Subcutaneous abdominal adipose tissue (tissue), 5 donors: ENCODE data around the gene LIN54.
"Not testable (repeated sequence)": the region's sequence is repeated elsewhere in the genome, so short reads cannot be mapped to it uniquely, and the experiment has no call there.

Experiments
- H3K27ac ChIP-seq: one replicate; pipeline ENCODE4 v1.7.0; 2013; ENCODE audit warnings: low read depth, mild to moderate bottlenecking, inconsistent platforms, low read length, moderate library complexity
- H3K27me3 ChIP-seq, 5 donors: one replicate each; pipeline ENCODE4 v1.7.0; 2013; ENCODE audit warnings: low read length in 5 of 5, inconsistent platforms in 1 of 5; ENCODE audit not compliant: control insufficient read depth in 5 of 5, insufficient read depth in 4 of 5
- H3K36me3 ChIP-seq, 5 donors: one replicate each; pipeline ENCODE4 v1.7.0; 2013; ENCODE audit warnings: low read length in 5 of 5; ENCODE audit not compliant: control insufficient read depth in 5 of 5, insufficient read depth in 5 of 5
- H3K4me1 ChIP-seq, 5 donors: one replicate each; pipeline ENCODE4 v1.7.0; 2013; ENCODE audit warnings: low read length in 5 of 5, mild to moderate bottlenecking in 3 of 5, moderate library complexity in 1 of 5; ENCODE audit not compliant: control insufficient read depth in 5 of 5, insufficient read depth in 5 of 5
- H3K4me3 ChIP-seq, 5 donors: one replicate each; pipeline ENCODE4 v1.7.0; 2013; ENCODE audit warnings: low read length in 5 of 5, low read depth in 1 of 5
- H3K9ac ChIP-seq, 5 donors: one replicate each; pipeline ENCODE4 v1.7.0; 2013; ENCODE audit warnings: low read length in 5 of 5, mild to moderate bottlenecking in 4 of 5, moderate library complexity in 3 of 5
- H3K9me3 ChIP-seq, 5 donors: one replicate each; pipeline ENCODE4 v1.7.0; 2013; ENCODE audit warnings: low read length in 5 of 5; ENCODE audit not compliant: control insufficient read depth in 5 of 5
- donor health status: healthy.
- donor health status: healthy.
- donor health status: healthy.
- donor health status: healthy.
- donor health status: healthy.

Gene LIN54

GRCh38 chr4:82918091-82918490 lies 92.5 kb downstream of the LIN54 start:
- no peak overlapping the region for H3K9ac ChIP-seq
- H3K27ac ChIP-seq = no peak overlapping the region
- H3K9me3 ChIP-seq = no peaks in the 10 kb centered on the region
- no peaks in the 10 kb centered on the region for H3K27me3 ChIP-seq
- peaks cover 0 to 8% (median 5%) of the 10 kb centered on the region in 5 donors for H3K4me1 ChIP-seq
- peaks cover 8 to 15% (median 12%) of the 10 kb centered on the region in 5 donors for H3K36me3 ChIP-seq
- no peak overlapping the region for H3K4me3 ChIP-seq

DNA sequence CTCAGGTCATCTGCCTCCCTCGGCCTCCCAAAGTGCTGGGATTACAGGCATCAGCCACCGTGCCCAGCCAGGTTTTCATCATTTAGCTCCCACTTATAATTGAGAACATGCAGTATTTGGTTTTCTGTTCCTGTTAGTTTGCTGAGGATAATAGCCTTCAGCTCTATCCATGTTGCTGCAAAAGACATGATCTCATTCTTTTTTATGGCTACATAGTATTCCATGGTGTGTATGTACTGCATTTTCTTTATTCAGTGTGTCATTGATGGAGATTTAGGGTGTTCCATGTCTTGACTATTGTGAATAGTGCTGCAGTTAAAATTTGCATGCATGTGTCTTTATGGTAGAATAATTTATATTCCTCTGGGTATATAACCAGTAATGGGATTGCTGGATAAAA lies 96.7 kb downstream of the LIN54 start:
- H3K36me3 ChIP-seq = peaks cover 8 to 21% (median 15%) of the 10 kb centered on the region in 5 donors
- not testable (repeated sequence) for H3K4me3 ChIP-seq, H3K27me3 ChIP-seq, H3K9me3 ChIP-seq, H3K9ac ChIP-seq, H3K27ac ChIP-seq, H3K4me1 ChIP-seq

DNA sequence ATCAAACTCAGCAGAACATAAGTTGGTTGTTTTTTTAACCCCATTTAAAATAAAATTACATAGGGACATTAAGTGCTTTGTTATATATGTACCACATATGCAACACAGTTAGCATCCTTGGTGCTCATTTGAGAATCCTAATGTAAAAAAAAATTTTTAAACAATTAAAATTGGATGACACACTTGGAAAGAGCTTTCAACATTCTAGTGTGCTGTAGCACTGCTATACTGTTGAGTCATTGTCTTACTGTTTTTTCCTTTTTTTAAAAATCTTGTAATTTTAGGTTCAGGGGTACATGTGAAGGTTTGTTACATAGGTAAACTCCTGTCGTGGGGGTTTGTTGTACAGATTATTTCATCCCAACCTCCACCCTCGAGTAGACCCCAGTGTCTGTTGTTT lies 97.3 kb downstream of the LIN54 start:
- Histone ChIP-seq H3K4me1 (no peaks in the 10 kb centered on the region), H3K27ac (no peak overlapping the region), H3K4me3 (no peak overlapping the region), H3K9ac (no peak overlapping the region), H3K9me3 (no peaks in the 10 kb centered on the region), H3K36me3 (peaks cover 8 to 25% (median 15%) of the 10 kb centered on the region in 5 donors), H3K27me3 (no peaks in the 10 kb centered on the region)

DNA sequence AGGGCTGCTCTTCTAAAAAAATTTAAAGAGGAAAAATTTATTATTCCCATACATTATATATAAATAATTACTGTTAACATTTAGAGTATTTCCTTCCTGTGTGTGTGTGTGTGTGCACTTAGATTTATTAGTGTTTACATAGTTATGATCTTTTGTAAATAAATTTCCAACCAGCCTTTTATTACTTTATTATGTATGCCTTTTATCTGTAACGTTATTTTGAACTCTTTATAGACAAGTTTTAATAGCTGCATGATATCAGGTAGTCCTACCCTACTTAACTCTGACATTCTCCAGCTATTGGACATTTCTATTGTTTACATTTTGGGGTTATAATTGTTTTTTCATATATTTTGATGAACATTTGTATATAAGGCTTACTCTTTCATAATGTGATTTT lies 101.3 kb downstream of the LIN54 start:
- Histone ChIP-seq H3K9ac (no peak overlapping the region), H3K4me1 (no peaks in the 10 kb centered on the region), H3K27ac (no peak overlapping the region), H3K27me3 (no peaks in the 10 kb centered on the region), H3K4me3 (no peak overlapping the region), H3K9me3 (no peaks in the 10 kb centered on the region), H3K36me3 (peaks cover 3 to 28% (median 13%) of the 10 kb centered on the region in 5 donors)

DNA sequence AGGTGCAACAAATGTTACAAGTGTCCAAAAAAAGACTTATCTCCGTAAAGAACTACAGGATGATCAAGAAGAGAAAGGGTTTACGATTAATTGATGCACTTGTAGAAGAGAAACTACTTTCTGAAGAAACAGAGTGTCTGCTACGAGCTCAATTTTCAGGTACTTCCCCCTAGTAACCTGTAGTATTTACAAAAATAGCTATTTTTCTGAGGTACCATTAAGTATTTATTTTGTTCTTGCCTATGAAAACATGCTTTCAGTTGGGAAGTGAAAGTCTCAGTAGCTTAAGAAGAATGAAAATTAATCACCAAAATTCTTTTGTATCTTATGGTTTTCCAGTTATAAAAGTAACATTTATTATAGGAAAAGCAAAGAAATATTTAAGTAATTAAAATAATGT lies 104.2 kb downstream of the LIN54 start:
- no peak overlapping the region for H3K4me3 ChIP-seq
- H3K27ac ChIP-seq = no peak overlapping the region
- peaks cover 0 to 5% (median 2%) of the 10 kb centered on the region in 5 donors for H3K4me1 ChIP-seq
- no peak overlapping the region for H3K9ac ChIP-seq
- H3K36me3 ChIP-seq = peaks cover 3 to 28% (median 13%) of the 10 kb centered on the region in 5 donors
- H3K9me3 ChIP-seq = no peaks in the 10 kb centered on the region
- no peaks in the 10 kb centered on the region for H3K27me3 ChIP-seq

DNA sequence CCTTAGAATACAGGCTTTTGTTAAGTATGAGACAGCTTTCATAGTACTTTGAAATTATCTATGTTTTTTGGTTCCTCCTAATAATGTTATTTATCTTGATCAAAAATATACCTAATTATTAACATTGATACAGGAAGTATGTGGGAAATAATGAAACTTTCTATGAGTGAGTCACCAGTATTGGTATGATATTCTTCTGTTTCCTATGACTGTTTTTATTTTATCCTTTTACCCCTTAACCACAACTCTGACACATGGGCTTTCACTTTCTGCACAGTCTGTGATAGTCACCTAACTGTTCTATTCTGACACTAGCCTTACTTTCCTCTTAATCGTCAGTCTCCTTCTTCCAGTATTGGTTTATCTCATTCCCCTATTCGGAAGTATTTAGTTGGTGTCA lies 105.4 kb downstream of the LIN54 start:
- Histone ChIP-seq H3K9me3 (no peaks in the 10 kb centered on the region), H3K27ac (no peak overlapping the region), H3K9ac (no peak overlapping the region), H3K4me3 (no peak overlapping the region), H3K4me1 (peaks cover 3 to 11% (median 7%) of the 10 kb centered on the region in 5 donors), H3K36me3 (peaks cover 0 to 23% (median 10%) of the 10 kb centered on the region in 5 donors), H3K27me3 (peaks cover 0 to 7% (median 0%) of the 10 kb centered on the region in 5 donors)

DNA sequence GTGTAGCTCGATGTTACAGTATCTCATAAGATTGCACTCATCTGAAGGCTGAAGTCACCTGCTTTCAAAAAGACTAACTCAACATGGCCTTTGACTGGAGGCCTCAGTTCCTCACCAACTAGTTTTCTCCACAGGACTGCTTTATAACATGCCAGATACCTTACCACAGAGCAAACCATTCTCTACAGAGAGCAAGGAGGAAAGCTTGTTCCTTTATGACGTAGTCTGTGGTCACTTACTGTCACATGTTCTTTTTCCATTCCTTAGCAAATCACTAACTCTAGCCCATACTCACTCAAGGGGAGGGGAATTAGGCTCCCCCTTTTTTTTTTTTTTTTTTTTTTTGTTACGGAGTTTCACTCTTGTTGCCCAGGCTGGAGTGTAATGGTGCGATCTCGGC lies 106.9 kb downstream of the LIN54 start:
- peaks cover 0 to 7% (median 0%) of the 10 kb centered on the region in 5 donors for H3K27me3 ChIP-seq
- H3K27ac ChIP-seq = no peak overlapping the region
- H3K9me3 ChIP-seq = no peaks in the 10 kb centered on the region
- no peak overlapping the region for H3K9ac ChIP-seq
- peaks cover 12 to 26% (median 15%) of the 10 kb centered on the region in 5 donors for H3K4me1 ChIP-seq
- H3K36me3 ChIP-seq = peaks cover 0 to 23% (median 10%) of the 10 kb centered on the region in 5 donors
- H3K4me3 ChIP-seq = no peak overlapping the region

GRCh38 chr4:82901183-82901718 lies 109.4 kb downstream of the LIN54 start:
- H3K27ac ChIP-seq = peak overlapping the region; percentile 96
- H3K4me1 ChIP-seq = peaks cover 12 to 37% (median 30%) of the 10 kb centered on the region in 5 donors
- H3K27me3 ChIP-seq = peaks cover 0 to 7% (median 0%) of the 10 kb centered on the region in 5 donors
- H3K9me3 ChIP-seq = no peaks in the 10 kb centered on the region
- peak overlapping the region; percentile 80 to 96 (median 88) for H3K4me3 ChIP-seq
- H3K9ac ChIP-seq = peak overlapping the region; percentile 64 to 92 (median 90)
- peaks cover 0 to 12% (median 3%) of the 10 kb centered on the region in 5 donors for H3K36me3 ChIP-seq

DNA sequence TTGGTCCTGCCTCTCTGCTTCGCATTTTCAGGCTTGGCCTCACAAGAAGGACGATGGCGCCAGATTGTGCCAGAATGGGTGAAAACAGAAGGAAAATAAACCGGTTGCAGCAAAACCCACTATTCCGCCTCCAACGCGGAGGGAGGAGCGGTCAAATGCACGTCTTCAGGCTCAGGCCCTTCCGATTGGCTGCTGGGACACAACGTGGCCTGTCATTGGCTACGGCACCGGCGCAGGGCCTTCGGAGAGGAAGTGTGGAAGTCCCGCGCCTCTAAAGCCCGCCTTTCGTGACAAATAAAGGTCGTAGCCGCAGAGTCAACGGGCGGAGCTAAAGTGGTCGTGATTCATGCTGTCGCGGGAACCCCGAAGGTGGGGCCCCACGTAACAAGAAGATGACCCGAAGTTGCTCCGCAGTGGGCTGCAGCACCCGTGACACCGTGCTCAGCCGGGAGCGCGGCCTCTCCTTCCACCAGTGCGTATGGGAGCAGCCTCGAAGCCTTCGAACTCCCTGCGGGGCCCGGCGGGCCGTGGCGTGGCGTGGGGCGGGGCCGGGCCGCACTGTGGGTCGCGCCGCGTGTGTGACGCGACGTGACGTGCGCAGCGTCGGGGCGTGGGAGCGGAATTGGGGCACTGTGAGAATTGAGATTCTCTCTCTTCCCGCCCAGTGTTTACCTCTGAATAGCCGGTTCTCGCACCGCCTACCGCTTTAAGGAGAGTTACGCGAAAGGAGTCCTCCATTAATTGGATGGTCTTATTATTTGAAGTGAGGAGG lies 110.0 kb downstream of the LIN54 start, which contains the start of gene THAP9:
Gene THAP9 (plus strand): TSS at position 325 of the 772 bp plus-strand sequence. CDS start 68 bp downstream, at position 393.
- no peaks in the 10 kb centered on the region for H3K9me3 ChIP-seq
- H3K36me3 ChIP-seq = peaks cover 0 to 6% (median under 1%) of the 10 kb centered on the region in 5 donors
- peaks cover 0 to 7% (median 0%) of the 10 kb centered on the region in 5 donors for H3K27me3 ChIP-seq
- peak within 1 kb of the TSS; percentile 80 to 96 (median 88) for H3K4me3 ChIP-seq
- peak within 1 kb of the TSS; percentile 96 for H3K27ac ChIP-seq
- H3K9ac ChIP-seq = peak within 1 kb of the TSS; percentile 78 to 92 (median 91)
- peaks cover 12 to 37% (median 30%) of the 10 kb centered on the region in 5 donors for H3K4me1 ChIP-seq

DNA sequence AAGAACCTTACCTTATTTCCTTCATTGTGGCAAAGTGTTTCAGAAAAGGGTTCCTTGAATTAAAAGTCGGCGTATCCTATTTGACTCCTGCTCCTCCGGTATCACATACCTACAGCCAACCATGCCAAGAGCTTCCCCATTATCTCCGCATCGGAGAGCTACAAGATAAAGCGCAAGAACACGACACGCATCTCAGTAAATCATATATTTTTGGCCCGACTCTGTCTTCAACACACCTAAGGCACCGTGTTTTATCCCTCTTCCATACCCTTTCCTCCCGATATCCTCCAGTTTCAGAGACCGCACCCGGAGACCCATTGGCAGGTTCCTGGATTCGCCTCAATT lies 110.6 kb downstream of the LIN54 start:
- peaks cover 12 to 37% (median 30%) of the 10 kb centered on the region in 5 donors for H3K4me1 ChIP-seq
- peaks cover 0 to 7% (median 0%) of the 10 kb centered on the region in 5 donors for H3K27me3 ChIP-seq
- peaks cover 0 to 6% (median under 1%) of the 10 kb centered on the region in 5 donors for H3K36me3 ChIP-seq
- peak overlapping the region; percentile 78 to 91 (median 82) for H3K9ac ChIP-seq
- peak overlapping the region; percentile 80 to 96 (median 88) for H3K4me3 ChIP-seq
- peak overlapping the region; percentile 96 for H3K27ac ChIP-seq
- H3K9me3 ChIP-seq = no peaks in the 10 kb centered on the region
